Psoas muscle (tissue), 8 donors: ENCODE data around the gene PNMA6A. TPM values are rescaled to one million over a fixed set of nuclear protein-coding genes. Genes with fewer than 3 reads are reported as not detected.

ENCODE experiments used
- ATAC-seq, 4 donors: fragments of 200-7000 bp; cut with Tn5 transposase; one replicate each; pipeline ENCODE4 v1.9.1; 2020; ENCODE audit warnings: moderate library complexity in 3 of 4, mild to moderate bottlenecking in 2 of 4
- DNase-seq, 2 donors: peaks; one replicate each; pipeline ENCODE4 v3.0.0-alpha.2; 2020
- H3K27ac ChIP-seq: fragments of 200-600 bp; one replicate; pipeline ENCODE4 v1.8.0; 2022
- H3K27me3 ChIP-seq, 3 donors: fragments of 200-600 bp in 1 of 3; one replicate each; pipeline versions ENCODE4 v1.6.1 to v1.8.0; 2013 to 2022; ENCODE audit warnings: low read length in 2 of 3, mild to moderate bottlenecking in 2 of 3, moderate library complexity in 1 of 3; ENCODE audit not compliant: insufficient read depth in 3 of 3
- H3K36me3 ChIP-seq, 2 donors: fragments of 200-600 bp in 1 of 2; one replicate each; pipeline versions ENCODE4 v1.6.1 to v1.8.0; 2013 to 2022; ENCODE audit warnings: low read depth in 1 of 2, mild to moderate bottlenecking in 1 of 2, moderate library complexity in 1 of 2; ENCODE audit not compliant: insufficient read depth in 1 of 2
- H3K4me1 ChIP-seq: fragments of 200-600 bp; one replicate; pipeline ENCODE4 v1.8.0; 2022
- H3K4me3 ChIP-seq: fragments of 200-600 bp; one replicate; pipeline ENCODE4 v1.8.0; 2022; ENCODE audit warnings: mild to moderate bottlenecking
- H3K9me3 ChIP-seq: fragments of 200-600 bp; one replicate; pipeline ENCODE4 v1.8.0; 2022
- CTCF ChIP-seq: fragments of 200-600 bp; IDR thresholded peaks from one replicate; pipeline ENCODE4 v1.8.0; 2022; ENCODE audit warnings: antibody characterized with exemption
- WGBS, 3 donors: extraction: QIAGEN DNeasy Blood & Tissue Kit; methylation state at CpG; one replicate each; pipeline versions ENCODE4 v1.1.6 to v1.1.7; 2013; 5-methylcytosine and 5-hydroxymethylcytosine counted together
- intact Hi-C, 2 donors: fragments of 100-400 bp; cut with DNase I; formaldehyde crosslinking; loops; one replicate each; pipeline versions ENCODE4 v1.11.0 to v1.14.2; 2022
- polyA plus RNA-seq, 3 donors: library from polyadenylated mRNA; stranded (reverse); fragments of 200-250 nt; gene quantifications; one replicate each; pipeline ENCODE4 v1.2.3, GENCODE V29; 2013
- total RNA-seq, 4 donors: library from RNA; stranded (reverse); fragmentation: NEBNext Ultra II Directional in 2 of 4; extraction: Animal tissue kit (Norgen Biotek cat#: 25700) in 2 of 4; gene quantifications; one replicate each; pipeline versions ENCODE4 v1.2.1 to v1.2.4, GENCODE V29; 2021 to 2023
- donor health status: healthy with polysubstance abuse.
- donor health status: DM: no; HTN: no; CAD: no; lungs with moderate emphysema.
- donor health status: Bipolar disorder and iron deficiency.
- donor health status: healthy.
- donor health status: DM: yes; HTN: yes; CAD: no.
- donor health status: DM: no; HTN: no; CAD: no.
- donor health status: DM: no; HTN: no; CAD: no.
- donor health status: DM: yes; HTN: yes; CAD: no.

Gene PNMA6A
- total and polyA plus RNA-seq, 7 donors = 0.09 to 1.3 (median 0.20) TPM

- DNase-seq (peak; percentile 75 to 83), ATAC-seq (peak; percentile 82 to 96 (median 88))
- Histone ChIP-seq H3K9me3 (no peaks in the 10 kb centered on the region), H3K4me3 (peak overlapping the region; percentile 31), H3K27ac (no peak overlapping the region), H3K27me3 (no peaks in the 10 kb centered on the region), H3K36me3 (no peaks in the 10 kb centered on the region), H3K4me1 (no peaks in the 10 kb centered on the region)
- TF ChIP-seq CTCF = peak; percentile 78
- intact Hi-C loops = loop anchor here (5.0 to 10.0 kb wide), 3 partner anchors 70 to 632 kb away; no protein-coding TSS in a partner anchor
- WGBS, 3 donors = 18 to 40% (median 23%) methylated on average over 55 to 64 of the region's 64 CpGs
Measured at GRCh38 chrX:153032397-153033118, 39.7 kb upstream of the PNMA6A start.

- Histone ChIP-seq H3K36me3 (no peaks in the 10 kb centered on the region), H3K27ac (no peak overlapping the region), H3K9me3 (no peaks in the 10 kb centered on the region), H3K4me1 (no peaks in the 10 kb centered on the region), H3K4me3 (no peak overlapping the region), H3K27me3 (peaks cover 0 to 18% (median 0%) of the 10 kb centered on the region in 3 donors)
- TF ChIP-seq CTCF = no peak
- WGBS, 3 donors = 73 to 94% (median 93%) methylated on average over 2 of the region's 2 CpGs
- ATAC-seq = no peak
- intact Hi-C loops = no loop called here
- DNase-seq = no peak
Measured at GRCh38 chrX:153049093-153049492, 23.2 kb upstream of the PNMA6A start.

GRCh38 chrX:153052534-153052933 lies 19.7 kb upstream of the PNMA6A start:
- no peak for TF ChIP-seq CTCF
- Histone ChIP-seq H3K4me3 (no peak overlapping the region), H3K27ac (no peak overlapping the region), H3K9me3 (no peaks in the 10 kb centered on the region), H3K36me3 (no peaks in the 10 kb centered on the region), H3K27me3 (peaks cover 0 to 33% (median 3%) of the 10 kb centered on the region in 3 donors), H3K4me1 (no peaks in the 10 kb centered on the region)
- intact Hi-C loops = no loop called here
- ATAC-seq (no peak), DNase-seq (no peak)
- WGBS, 3 donors = 56 to 75% (median 64%) methylated on average over 1 of the region's 1 CpG

GRCh38 chrX:153055871-153056749 lies 16.1 kb upstream of the PNMA6A start, which contains the start of gene PNMA3:
TSS of gene PNMA3 (plus strand) at chrX:153056470. CDS start at chrX:153057056, 586 bp downstream.
- 7 to 35% (median 11%) methylated on average over 9 to 75 of the region's 80 CpGs for WGBS, 3 donors
- Histone ChIP-seq H3K9me3 (no peaks in the 10 kb centered on the region), H3K4me3 (peak within 1 kb of the TSS; percentile 43), H3K27me3 (peaks cover 0 to 48% (median 3%) of the 10 kb centered on the region in 3 donors), H3K36me3 (no peaks in the 10 kb centered on the region), H3K4me1 (no peaks in the 10 kb centered on the region), H3K27ac (no peak within 1 kb of the TSS)
- no peak for TF ChIP-seq CTCF
- intact Hi-C loops = no loop called here
- ATAC-seq = peak in 2 of 4 donors; percentile 32 to 53
- peak in 1 of 2 donors; percentile 51 for DNase-seq
